Subcutaneous abdominal adipose tissue (tissue), 5 donors: ENCODE measurements around the gene GRK4.

ENCODE experiments used
- H3K27ac ChIP-seq: one replicate; pipeline ENCODE4 v1.7.0; 2013; ENCODE audit warnings: low read depth, mild to moderate bottlenecking, inconsistent platforms, low read length, moderate library complexity
- H3K27me3 ChIP-seq, 5 donors: one replicate each; pipeline ENCODE4 v1.7.0; 2013; ENCODE audit warnings: low read length in 5 of 5, inconsistent platforms in 1 of 5; ENCODE audit not compliant: control insufficient read depth in 5 of 5, insufficient read depth in 4 of 5
- H3K36me3 ChIP-seq, 5 donors: one replicate each; pipeline ENCODE4 v1.7.0; 2013; ENCODE audit warnings: low read length in 5 of 5; ENCODE audit not compliant: control insufficient read depth in 5 of 5, insufficient read depth in 5 of 5
- H3K4me1 ChIP-seq, 5 donors: one replicate each; pipeline ENCODE4 v1.7.0; 2013; ENCODE audit warnings: low read length in 5 of 5, mild to moderate bottlenecking in 3 of 5, moderate library complexity in 1 of 5; ENCODE audit not compliant: control insufficient read depth in 5 of 5, insufficient read depth in 5 of 5
- H3K4me3 ChIP-seq, 5 donors: one replicate each; pipeline ENCODE4 v1.7.0; 2013; ENCODE audit warnings: low read length in 5 of 5, low read depth in 1 of 5
- H3K9ac ChIP-seq, 5 donors: one replicate each; pipeline ENCODE4 v1.7.0; 2013; ENCODE audit warnings: low read length in 5 of 5, mild to moderate bottlenecking in 4 of 5, moderate library complexity in 3 of 5
- H3K9me3 ChIP-seq, 5 donors: one replicate each; pipeline ENCODE4 v1.7.0; 2013; ENCODE audit warnings: low read length in 5 of 5; ENCODE audit not compliant: control insufficient read depth in 5 of 5
- donor health status: healthy.
- donor health status: healthy.
- donor health status: healthy.
- donor health status: healthy.
- donor health status: healthy.

The GRK4 gene

GRCh38 chr4:3075652-3075981, 112.2 kb downstream of the GRK4 start:
- Histone ChIP-seq H3K27ac (peak overlapping the region; percentile 89), H3K36me3 (no peaks in the 10 kb centered on the region), H3K4me3 (peak overlapping the region; percentile 53 to 95 (median 82)), H3K9me3 (no peaks in the 10 kb centered on the region), H3K4me1 (peaks cover 0 to 32% (median 21%) of the 10 kb centered on the region in 5 donors), H3K27me3 (no peaks in the 10 kb centered on the region), H3K9ac (peak overlapping the region; percentile 4 to 74 (median 59))

- Histone ChIP-seq H3K4me3 (no peak overlapping the region), H3K9me3 (no peaks in the 10 kb centered on the region)
Observed at GRCh38 chr4:3077796-3078195, 114.4 kb downstream of the GRK4 start.

GRCh38 chr4:3079694-3080123, 116.3 kb downstream of the GRK4 start:
- Histone ChIP-seq H3K4me1 (peaks cover 0 to 23% (median 14%) of the 10 kb centered on the region in 5 donors), H3K4me3 (no peak overlapping the region), H3K27ac (no peak overlapping the region), H3K9ac (no peak overlapping the region), H3K9me3 (no peaks in the 10 kb centered on the region), H3K27me3 (no peaks in the 10 kb centered on the region), H3K36me3 (no peaks in the 10 kb centered on the region)

More at GRCh38 chr4:3077796-3078195, 114.4 kb downstream of the GRK4 start:
- no peaks in the 10 kb centered on the region for H3K27me3 ChIP-seq
- H3K4me1 ChIP-seq, result peaks cover 0 to 32% (median 21%) of the 10 kb centered on the region in 5 donors
- no peaks in the 10 kb centered on the region for H3K36me3 ChIP-seq
- no peak overlapping the region for H3K9ac ChIP-seq
- H3K27ac ChIP-seq, result no peak overlapping the region

- Histone ChIP-seq H3K36me3 (peaks cover 6 to 10% (median 7%) of the 10 kb centered on the region in 5 donors), H3K4me3 (no peak overlapping the region), H3K9ac (no peak overlapping the region), H3K27me3 (no peaks in the 10 kb centered on the region), H3K27ac (no peak overlapping the region), H3K9me3 (no peaks in the 10 kb centered on the region), H3K4me1 (peaks cover 0 to 9% (median 5%) of the 10 kb centered on the region in 5 donors)
Observed at GRCh38 chr4:3082925-3083515, 119.6 kb downstream of the GRK4 start.

- Histone ChIP-seq H3K4me3 (no peak overlapping the region), H3K27me3 (no peaks in the 10 kb centered on the region), H3K9me3 (no peaks in the 10 kb centered on the region), H3K9ac (no peak overlapping the region), H3K4me1 (peaks cover 0 to 9% (median 4%) of the 10 kb centered on the region in 5 donors), H3K36me3 (peaks cover 6 to 17% (median 12%) of the 10 kb centered on the region in 5 donors), H3K27ac (no peak overlapping the region)
Observed at GRCh38 chr4:3083732-3084131, 120.4 kb downstream of the GRK4 start.

- Histone ChIP-seq H3K9ac (no peak overlapping the region), H3K36me3 (peaks cover 7 to 22% (median 13%) of the 10 kb centered on the region in 5 donors), H3K9me3 (no peaks in the 10 kb centered on the region), H3K27ac (no peak overlapping the region), H3K4me1 (peaks cover 0 to 9% (median 4%) of the 10 kb centered on the region in 5 donors), H3K4me3 (no peak overlapping the region), H3K27me3 (no peaks in the 10 kb centered on the region)
Observed at GRCh38 chr4:3085948-3086670, 122.7 kb downstream of the GRK4 start.

GRCh38 chr4:3087115-3087797, 123.9 kb downstream of the GRK4 start:
- H3K9me3 ChIP-seq, result no peaks in the 10 kb centered on the region
- H3K4me1 ChIP-seq, result peaks cover 0 to 9% (median 4%) of the 10 kb centered on the region in 5 donors
- no peak overlapping the region for H3K4me3 ChIP-seq
- H3K9ac ChIP-seq, result no peak overlapping the region
- H3K27me3 ChIP-seq, result no peaks in the 10 kb centered on the region
- peaks cover 7 to 22% (median 13%) of the 10 kb centered on the region in 5 donors for H3K36me3 ChIP-seq
- no peak overlapping the region for H3K27ac ChIP-seq
